ENCODE measurements around the gene DNM2.

Gene DNM2

GRCh38 chr19:10690341-10690781 is 27.5 kb upstream of the DNM2 start:
- DNase-seq (ENCODE audit: low read depth, low spot score): no peak

GRCh38 chr19:10691178-10691881 is 26.5 kb upstream of the DNM2 start:
- DNase-seq (ENCODE audit: low read depth, low spot score): no peak

GRCh38 chr19:10691883-10692282 is 26.0 kb upstream of the DNM2 start:
- no peak for DNase-seq (ENCODE audit: low read depth, low spot score)

- DNase-seq (ENCODE audit: low read depth, low spot score): no peak
These were observed 25.1 kb upstream of the DNM2 start for GRCh38 chr19:10692673-10693264.

DNA sequence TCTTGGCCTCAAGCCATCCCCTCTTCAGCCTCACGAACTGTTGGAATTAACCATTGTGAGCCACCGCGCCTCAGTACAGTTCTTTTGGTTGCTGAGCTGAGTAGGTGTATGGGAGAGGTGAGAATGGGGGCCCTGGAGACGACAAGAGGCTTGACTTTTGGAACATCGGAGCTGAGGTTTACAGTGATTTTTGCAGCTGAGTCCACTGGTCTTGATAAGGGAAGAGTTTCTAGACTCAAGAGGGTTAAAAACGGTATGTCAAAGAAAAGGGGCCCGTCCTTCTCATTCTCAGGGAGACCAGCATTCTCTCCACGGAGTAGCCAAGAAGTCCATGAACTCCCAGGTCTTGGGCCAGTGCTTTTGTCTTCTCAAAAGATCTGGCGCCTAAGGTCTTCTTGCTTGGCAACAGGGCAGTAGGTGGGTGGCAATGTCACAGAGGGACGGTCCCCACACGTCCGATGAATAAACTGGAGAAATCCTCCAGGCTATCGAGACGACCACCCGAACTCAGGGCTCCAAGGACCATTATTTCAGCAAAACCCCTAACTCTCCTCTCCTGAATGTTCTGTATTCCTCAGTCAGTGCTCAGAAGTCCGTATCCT is 23.1 kb upstream of the DNM2 start:
- no peak for DNase-seq (ENCODE audit: low read depth, low spot score)

GRCh38 chr19:10695401-10696398 is 22.2 kb upstream of the DNM2 start:
- DNase-seq (ENCODE audit: low read depth, low spot score): peak; percentile 85

- no peak for DNase-seq (ENCODE audit: low read depth, low spot score)
These were observed 18.1 kb upstream of the DNM2 start for GRCh38 chr19:10699650-10700335.

DNA sequence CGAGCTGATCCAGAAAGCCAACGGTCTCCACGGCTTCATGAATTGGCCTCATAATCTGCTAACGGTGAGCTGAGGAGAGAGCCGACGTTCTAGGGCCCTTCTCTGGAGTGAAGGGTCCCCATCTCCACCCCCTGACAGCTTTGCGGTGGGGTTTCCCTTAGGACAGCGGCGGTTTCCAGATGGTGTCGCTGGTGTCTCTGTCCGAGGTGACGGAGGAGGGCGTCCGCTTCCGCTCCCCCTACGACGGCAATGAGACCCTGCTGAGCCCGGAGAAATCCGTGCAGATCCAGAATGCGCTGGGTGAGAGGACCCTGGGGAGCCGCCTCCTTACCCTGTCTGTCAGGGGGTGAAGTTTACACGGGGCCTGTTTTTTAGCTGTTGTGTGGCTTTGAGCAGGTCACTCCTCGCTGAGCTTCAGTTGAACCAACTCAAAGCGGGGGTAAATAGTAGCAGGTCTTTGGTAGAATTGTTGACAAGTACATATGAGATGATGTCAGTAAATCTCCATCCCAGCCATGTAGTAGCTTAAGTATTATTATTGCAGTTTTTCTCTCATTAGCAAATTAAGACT is 15.8 kb upstream of the DNM2 start:
- no peak for DNase-seq (ENCODE audit: low read depth, low spot score)

DNA sequence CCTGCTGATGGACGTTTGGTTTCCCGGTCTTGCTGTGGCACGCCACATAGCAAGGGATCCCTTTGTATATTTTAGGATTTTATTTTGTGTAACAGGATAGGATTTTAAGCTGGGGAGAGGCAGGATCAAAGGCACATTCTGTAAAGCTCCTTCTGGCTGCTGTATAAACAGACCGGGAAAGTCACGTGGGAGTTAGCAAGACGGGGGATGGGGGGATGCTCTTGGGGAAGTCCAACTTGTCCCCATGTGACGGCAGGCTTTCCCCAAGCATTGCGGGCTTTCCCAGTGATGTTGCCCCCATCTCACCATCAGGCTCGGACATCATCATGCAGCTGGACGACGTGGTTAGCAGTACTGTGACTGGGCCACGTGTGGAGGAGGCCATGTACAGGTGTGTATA is 10.9 kb upstream of the DNM2 start:
- DNase-seq (ENCODE audit: low read depth, low spot score): no peak

DNA sequence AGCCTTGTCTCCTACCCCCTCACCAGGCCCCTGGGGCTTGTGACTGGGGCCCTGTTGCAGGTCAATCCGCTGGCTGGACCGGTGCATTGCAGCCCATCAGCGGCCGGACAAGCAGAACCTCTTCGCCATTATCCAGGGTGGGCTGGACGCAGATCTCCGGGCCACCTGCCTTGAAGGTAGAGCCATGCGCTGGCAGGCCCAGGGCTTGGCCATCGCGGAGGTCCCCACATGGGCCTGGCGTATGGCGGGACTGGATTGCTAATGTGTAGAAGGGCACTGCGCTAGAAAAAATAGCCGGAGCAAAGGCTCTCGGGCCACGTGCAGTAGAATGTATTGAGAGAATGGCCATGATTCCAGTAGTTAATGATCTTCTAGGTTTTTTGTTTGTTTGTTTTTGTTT is 10.4 kb upstream of the DNM2 start:
- no peak for DNase-seq (ENCODE audit: low read depth, low spot score)

- DNase-seq (ENCODE audit: low read depth, low spot score): no peak
These were observed 9.6 kb upstream of the DNM2 start for GRCh38 chr19:10708291-10708690.

GRCh38 chr19:10712045-10712444 is 5.8 kb upstream of the DNM2 start:
- DNase-seq (ENCODE audit: low read depth, low spot score): no peak

- no peak for DNase-seq (ENCODE audit: low read depth, low spot score)
These were observed 5.1 kb upstream of the DNM2 start for GRCh38 chr19:10712754-10713153.

- no peak for DNase-seq (ENCODE audit: low read depth, low spot score)
These were observed 4.6 kb upstream of the DNM2 start for GRCh38 chr19:10713317-10713716.

DNA sequence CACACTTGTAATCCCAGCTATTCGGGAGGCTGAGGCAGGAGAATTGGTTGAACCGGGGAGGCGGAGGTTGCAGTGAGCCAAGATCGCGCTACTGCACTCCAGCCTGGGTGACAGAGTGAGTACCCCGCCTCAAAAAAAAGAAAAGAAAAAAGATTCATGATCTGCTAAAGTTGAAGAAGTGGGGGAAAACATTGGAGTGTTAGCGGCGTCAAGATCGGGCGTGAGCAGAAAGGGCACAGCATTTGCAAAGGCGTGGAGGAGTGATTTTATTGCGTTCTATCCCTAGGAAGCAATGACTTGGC is 874 bp upstream of the DNM2 start:
- DNase-seq (ENCODE audit: low read depth, low spot score): no peak

DNA sequence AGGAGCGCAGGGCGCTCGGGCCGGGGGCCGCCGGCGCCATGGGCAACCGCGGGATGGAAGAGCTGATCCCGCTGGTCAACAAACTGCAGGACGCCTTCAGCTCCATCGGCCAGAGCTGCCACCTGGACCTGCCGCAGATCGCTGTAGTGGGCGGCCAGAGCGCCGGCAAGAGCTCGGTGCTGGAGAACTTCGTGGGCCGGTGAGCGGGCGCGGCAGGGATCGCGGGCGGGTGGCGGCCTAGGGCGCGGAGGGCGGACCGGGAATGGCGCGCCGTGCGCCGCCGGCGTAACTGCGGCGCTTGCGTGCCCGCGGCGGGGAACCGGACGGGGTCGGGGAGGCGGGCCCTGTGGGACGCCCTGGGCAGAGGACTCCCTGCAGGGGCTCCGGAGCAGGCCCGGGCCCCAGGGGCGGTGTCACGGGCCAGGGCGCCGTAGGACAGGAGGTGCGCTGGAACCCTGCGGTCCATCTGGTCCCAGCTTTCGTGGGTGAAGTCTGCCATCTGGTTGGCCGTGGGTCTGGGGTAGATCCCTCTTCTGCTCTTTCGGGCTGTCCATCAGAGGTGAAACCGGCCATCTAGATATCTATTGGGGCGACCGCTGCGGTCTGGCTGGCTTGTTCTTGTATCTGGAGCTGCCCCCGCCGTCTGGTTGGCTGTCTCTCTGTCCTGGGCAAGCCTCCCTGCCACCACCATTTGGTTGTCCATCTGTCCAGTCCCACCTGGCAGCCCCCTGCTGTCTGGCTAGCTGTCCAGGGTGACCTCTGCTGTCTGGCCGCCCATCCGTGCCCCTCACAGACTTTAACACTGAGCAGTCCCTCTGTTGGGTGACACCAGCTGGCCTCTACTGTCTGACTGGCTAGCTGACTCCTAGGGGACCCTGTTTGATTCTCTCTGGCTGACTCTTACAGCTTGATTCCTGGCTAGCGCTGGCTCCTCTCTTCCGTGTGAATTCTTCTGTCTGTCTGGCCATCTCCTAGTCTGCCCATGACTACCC is 622 bp downstream of the DNM2 start:
- DNase-seq (ENCODE audit: low read depth, low spot score): no peak

DNA sequence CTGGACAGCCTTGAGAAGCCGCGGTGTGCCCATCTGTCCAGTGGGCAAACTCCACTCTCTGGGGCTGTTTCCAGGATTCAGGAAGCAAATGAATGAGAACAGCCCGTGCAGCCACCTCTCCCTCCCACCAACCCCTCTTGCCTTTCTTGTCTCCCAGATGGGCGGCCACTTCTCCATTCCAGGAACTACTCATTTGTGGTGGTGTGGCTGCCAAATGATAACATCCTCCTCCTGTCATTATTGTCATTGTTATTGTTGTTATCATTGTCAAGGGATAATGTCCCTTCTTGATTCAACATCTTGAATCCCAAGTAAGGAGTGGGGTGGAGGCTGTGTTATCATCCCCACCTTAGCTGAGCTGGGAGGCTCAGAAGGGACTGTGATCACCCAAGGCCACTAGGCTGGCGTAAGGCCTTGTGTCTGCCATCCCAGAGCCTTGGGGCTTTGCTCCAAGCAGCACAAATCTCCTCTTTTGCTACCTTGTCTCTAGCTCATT is 1.6 kb downstream of the DNM2 start:
- DNase-seq (ENCODE audit: low read depth, low spot score): no peak

- no peak for DNase-seq (ENCODE audit: low read depth, low spot score)
These were observed 2.8 kb downstream of the DNM2 start for GRCh38 chr19:10720607-10721125.

- DNase-seq (ENCODE audit: low read depth, low spot score): no peak
These were observed 5.7 kb downstream of the DNM2 start for GRCh38 chr19:10723591-10723990.

All from smooth muscle cell of the brain vasculature (primary cell).